ELF-1 (cell line): ENCODE data around the gene CNOT1.

Experiments
- DNase-seq: peaks from one replicate; pipeline ENCODE4 v3.0.0-alpha.2; 2016; ENCODE audit warnings: low read depth, low spot score

The CNOT1 gene

GRCh38 chr16:58518083-58518979 is 111.3 kb downstream of the CNOT1 start:
- no peak for DNase-seq

- no peak for DNase-seq
Observed at GRCh38 chr16:58516768-58517107, 112.9 kb downstream of the CNOT1 start.

- DNase-seq = peak; percentile 58
Observed at GRCh38 chr16:58515871-58516767, 113.5 kb downstream of the CNOT1 start.

GRCh38 chr16:58515125-58515870 is 114.3 kb downstream of the CNOT1 start, which contains the start of gene SETD6:
TSS of gene SETD6 (plus strand) at chr16:58515517. CDS start at chr16:58515538, 21 bp downstream.
- DNase-seq = peak; percentile 90

- DNase-seq = no peak
Observed at GRCh38 chr16:58513874-58514273, 115.8 kb downstream of the CNOT1 start.

- peak; percentile 82 for DNase-seq
Observed at GRCh38 chr16:58511933-58512815, 117.5 kb downstream of the CNOT1 start.

GRCh38 chr16:58510776-58511628 is 118.6 kb downstream of the CNOT1 start:
- DNase-seq = no peak

GRCh38 chr16:58510097-58510775 is 119.4 kb downstream of the CNOT1 start:
- no peak for DNase-seq

GRCh38 chr16:58509256-58510096 is 120.2 kb downstream of the CNOT1 start:
- DNase-seq = no peak

GRCh38 chr16:58508671-58509251 is 120.9 kb downstream of the CNOT1 start:
- no peak for DNase-seq

- no peak for DNase-seq
Observed at GRCh38 chr16:58507963-58508670, 121.5 kb downstream of the CNOT1 start.

- DNase-seq = no peak
Observed at GRCh38 chr16:58507195-58507962, 122.2 kb downstream of the CNOT1 start.

GRCh38 chr16:58506241-58507194 is 123.1 kb downstream of the CNOT1 start:
- no peak for DNase-seq

GRCh38 chr16:58503863-58504688 is 125.5 kb downstream of the CNOT1 start:
- no peak for DNase-seq
